Stimulated activated CD8-positive, alpha-beta memory T cell treated with anti-CD3 and anti-CD28 coated beads, Interleukin-2, amount 100 ng/mL, for 48 hours (primary cell): ENCODE results near the gene SYT6.
"Not testable (repeated sequence)": the region's sequence is repeated elsewhere in the genome, so short reads cannot be mapped to it uniquely, and the experiment has no call there.

Experiments used
- DNase-seq, 2 donors: peaks; one replicate each; pipeline ENCODE4 v3.0.0-alpha.2; 2020; ENCODE audit warnings: low read depth in 2 of 2

SYT6 gene

GRCh38 chr1:114075546-114076242 lies 78.0 kb downstream of the SYT6 start:
- no peak for DNase-seq

DNA sequence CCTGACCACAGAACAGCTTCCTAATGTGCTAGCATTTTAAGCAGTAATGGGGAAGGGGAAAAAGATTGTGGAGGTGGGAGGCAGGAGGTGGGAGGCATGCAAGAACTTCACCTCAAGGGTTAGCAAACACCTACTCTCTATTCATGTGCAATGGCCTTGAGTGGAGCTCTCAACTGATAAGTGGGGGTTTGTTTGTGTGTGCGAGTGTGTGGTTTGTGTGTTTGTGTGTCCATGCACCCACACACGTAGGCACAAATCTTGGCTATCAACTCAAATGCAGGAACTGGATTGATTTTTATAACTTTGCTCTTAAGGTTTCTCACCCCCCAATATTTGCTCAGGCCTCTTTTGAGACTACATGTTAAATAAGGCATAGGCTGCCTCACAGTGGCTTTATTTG lies 78.6 kb downstream of the SYT6 start:
- no peak for DNase-seq

GRCh38 chr1:114072246-114072645 lies 81.4 kb downstream of the SYT6 start:
- no peak for DNase-seq

- DNase-seq, result not testable (repeated sequence)
These were observed 83.9 kb downstream of the SYT6 start for GRCh38 chr1:114069762-114070161.

GRCh38 chr1:114068684-114069083 lies 85.0 kb downstream of the SYT6 start:
- DNase-seq, result not testable (repeated sequence)

DNA sequence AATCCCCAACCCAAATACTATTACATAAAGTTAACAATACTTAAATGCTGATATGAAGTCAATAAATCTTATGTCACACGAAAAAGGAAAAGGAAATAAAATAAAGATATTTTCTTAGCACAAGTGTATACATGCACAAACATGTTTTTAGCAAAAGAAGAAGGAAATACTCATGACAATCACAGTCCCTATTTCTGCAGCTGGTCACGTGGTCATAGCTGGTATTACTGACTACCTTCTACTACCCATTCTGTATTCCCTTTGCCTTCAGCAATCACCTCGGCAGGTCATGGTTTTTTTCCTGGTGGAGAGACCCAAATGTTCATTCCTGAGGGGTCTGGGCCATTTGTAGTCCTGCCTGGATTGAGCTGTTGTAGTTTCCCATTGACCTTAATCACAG lies 88.0 kb downstream of the SYT6 start:
- not testable (repeated sequence) for DNase-seq

GRCh38 chr1:114063544-114063943 lies 90.1 kb downstream of the SYT6 start:
- no peak for DNase-seq

DNA sequence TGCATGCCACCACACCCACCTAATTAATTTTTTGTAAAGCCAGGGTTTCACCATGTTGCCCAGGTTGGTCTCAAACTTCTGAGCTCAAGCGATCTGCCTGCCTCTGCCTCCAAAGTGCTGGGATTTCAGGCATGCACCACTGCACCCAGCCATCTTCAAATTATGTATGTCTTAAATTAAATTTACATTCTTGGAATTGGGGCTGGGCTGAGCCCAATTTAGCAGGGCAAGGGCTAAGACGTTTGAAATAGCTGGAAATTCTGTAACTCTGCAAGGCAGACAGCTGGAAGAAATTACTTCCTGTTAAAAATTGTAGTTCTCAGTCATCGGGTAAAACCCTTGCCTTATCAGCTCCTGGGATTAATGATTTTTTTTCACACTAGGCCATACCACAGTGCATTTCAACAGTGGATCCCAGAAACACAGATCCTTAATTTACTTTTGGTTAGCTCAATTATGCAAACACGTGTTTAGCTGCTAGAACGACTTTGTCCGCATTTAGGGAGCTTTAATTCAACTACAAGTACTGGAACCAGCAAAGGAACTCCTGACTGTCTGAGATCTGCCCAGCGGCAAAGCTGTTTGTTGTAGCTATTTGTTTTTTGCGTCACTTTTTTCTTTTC lies 91.1 kb downstream of the SYT6 start:
- no peak for DNase-seq

DNA sequence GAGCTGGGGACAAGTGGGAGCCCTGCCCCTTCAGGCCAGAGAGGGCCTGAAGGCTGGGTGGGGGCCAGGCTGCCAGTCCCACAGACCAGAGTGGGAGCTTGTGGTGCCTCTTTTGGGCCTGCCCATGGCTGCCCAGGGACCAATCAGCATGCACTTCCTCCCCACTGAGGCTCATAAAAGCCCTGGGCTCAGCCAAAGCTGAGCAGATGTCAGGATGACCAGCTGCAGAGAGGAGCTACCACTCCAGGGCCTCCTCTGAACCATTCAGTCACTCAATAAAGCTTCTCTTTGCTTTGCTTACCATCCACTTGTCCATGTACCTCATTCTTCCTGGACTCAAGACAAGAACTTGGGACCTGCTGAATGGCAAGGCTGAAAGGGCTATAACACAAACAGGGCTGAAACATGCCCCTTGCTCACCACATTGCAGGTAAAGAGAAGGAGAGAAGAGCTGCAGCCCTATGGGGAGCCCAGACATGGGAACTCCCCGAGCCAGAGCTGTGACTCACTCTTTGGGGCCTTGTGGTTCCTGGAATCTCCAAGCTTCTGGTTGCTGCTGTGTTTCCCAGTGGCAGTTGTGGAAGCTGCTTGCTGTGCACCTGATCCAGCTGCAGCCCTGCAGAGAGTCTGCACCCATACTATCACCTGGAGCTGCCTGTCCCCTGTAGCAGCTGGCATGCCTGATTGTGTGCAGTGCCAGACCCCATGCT lies 92.4 kb downstream of the SYT6 start:
- no peak for DNase-seq

GRCh38 chr1:114058236-114058635 lies 95.4 kb downstream of the SYT6 start:
- not testable (repeated sequence) for DNase-seq

- DNase-seq, result no peak
These were observed 99.5 kb downstream of the SYT6 start for GRCh38 chr1:114054148-114054547.

GRCh38 chr1:114048232-114048631 lies 105.4 kb downstream of the SYT6 start:
- DNase-seq, result no peak

DNA sequence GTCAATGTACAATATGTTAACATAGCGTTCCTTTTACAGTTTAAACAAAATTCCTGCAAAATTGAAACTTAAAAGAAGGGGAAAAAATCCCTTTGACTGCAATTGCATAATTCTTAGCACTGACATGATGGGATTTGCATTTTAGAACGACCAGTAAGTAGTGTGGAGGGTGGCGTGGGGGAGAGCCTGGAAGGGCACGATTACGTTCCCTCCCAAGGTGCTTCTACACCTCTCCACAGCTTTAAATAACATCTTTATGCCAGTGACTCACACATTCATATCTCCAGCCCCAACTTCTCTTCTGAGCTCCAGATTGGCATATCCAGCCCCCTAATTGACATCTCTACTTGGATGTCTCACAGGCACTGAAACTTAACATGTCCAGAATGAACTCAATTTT lies 110.1 kb downstream of the SYT6 start:
- DNase-seq, result no peak

GRCh38 chr1:114043054-114043453 lies 110.6 kb downstream of the SYT6 start:
- DNase-seq, result no peak

GRCh38 chr1:114040273-114041015 lies 113.2 kb downstream of the SYT6 start:
- DNase-seq, result no peak
